B cell (primary cell): ENCODE results near the gene PRKAG2. TPM values are rescaled to one million over a fixed set of nuclear protein-coding genes. Genes with fewer than 3 reads are reported as not detected.

Experiments used
- ATAC-seq: fragments of 200-7000 bp; cut with Tn5 transposase; one replicate; pipeline ENCODE4 v1.10.0; 2021; ENCODE audit warnings: low read depth, mild to moderate bottlenecking, moderate number of reproducible peaks, moderate library complexity
- CTCF ChIA-PET: fragments of 350-600 bp; sonication (Branson Sonifier 250); formaldehyde crosslinking; loops from one replicate; lab custom pipeline; 2021; ENCODE audit warnings: antibody characterized with exemption, inconsistent platforms; lab: Charles Lee
- POLR2A ChIA-PET: fragments of 350-600 bp; sonication (Branson Sonifier 250); formaldehyde crosslinking; loops from one replicate; lab custom pipeline; 2021; ENCODE audit warnings: antibody characterized with exemption; lab: Charles Lee
- DNase-seq: peaks from one replicate; pipeline ENCODE4 v3.0.0; 2013
- H2AFZ ChIP-seq: 2 replicates; pipeline ENCODE4 v1.6.1; 2012; ENCODE audit warnings: mild to moderate bottlenecking, low read depth, low read length; ENCODE audit not compliant: insufficient read depth, poor library complexity, severe bottlenecking
- H3K27ac ChIP-seq, 2 donors: 1 replicate in 1 of 2; 2 replicates in 1 of 2; pipeline ENCODE4 v1.5.1; 2012 to 2013; ENCODE audit warnings: low read length in 2 of 2, mild to moderate bottlenecking in 2 of 2, moderate library complexity in 1 of 2
- H3K27me3 ChIP-seq, 4 experiments: fragments of 200-600 bp in 1 of 4; sonication (generic) in 1 of 4; replicated peaks in 1 of 4; 1 replicate in 2 of 4; 2 replicates in 2 of 4; pipeline versions ENCODE4 v1.6.1 to v1.7.0; 2013 to 2016; ENCODE audit warnings: low read length in 3 of 4, mild to moderate bottlenecking in 2 of 4, mixed read lengths in 1 of 4, moderate library complexity in 1 of 4; ENCODE audit not compliant: insufficient read depth in 4 of 4, control insufficient read depth in 3 of 4; ENCODE audit errors: control extremely low read depth in 1 of 4
- H3K36me3 ChIP-seq, 2 experiments: replicated peaks in 1 of 2; 1 replicate in 1 of 2; 2 replicates in 1 of 2; pipeline versions ENCODE4 v1.6.1 to v1.7.1; 2013; ENCODE audit warnings: low read length in 1 of 2; ENCODE audit not compliant: insufficient read depth in 2 of 2, control insufficient read depth in 1 of 2; ENCODE audit errors: control extremely low read depth in 1 of 2, extremely low read depth in 1 of 2
- H3K4me1 ChIP-seq, 2 donors: fragments of 200-600 bp in 1 of 2; sonication (generic) in 1 of 2; 1 replicate in 1 of 2; 2 replicates in 1 of 2; pipeline versions ENCODE4 v1.5.1 to v1.6.1; 2013 to 2017; ENCODE audit warnings: low read length in 2 of 2; ENCODE audit not compliant: control insufficient read depth in 2 of 2, insufficient read depth in 2 of 2
- H3K4me2 ChIP-seq: replicated peaks from 2 replicates; pipeline ENCODE3; 2012; ENCODE audit warnings: mild to moderate bottlenecking, low read depth, low read length; ENCODE audit not compliant: poor library complexity, severe bottlenecking
- H3K4me3 ChIP-seq, 5 experiments: fragments of 200-600 bp in 1 of 5; sonication (generic) in 1 of 5; 1 replicate in 3 of 5; 2 replicates in 2 of 5; pipeline versions ENCODE4 v1.5.1 to v1.7.0; 2011 to 2016; ENCODE audit warnings: low read length in 4 of 5, mild to moderate bottlenecking in 4 of 5, low read depth in 2 of 5, control low read depth in 1 of 5, moderate library complexity in 1 of 5; ENCODE audit not compliant: insufficient read depth in 1 of 5; ENCODE audit errors: control extremely low read depth in 1 of 5, extremely low read depth in 1 of 5
- H3K79me2 ChIP-seq: fragments of 200-600 bp; sonication (generic); one replicate; pipeline ENCODE4 v1.6.0; 2016; ENCODE audit warnings: low read length; ENCODE audit not compliant: control insufficient read depth, insufficient read depth
- H3K9ac ChIP-seq: fragments of 200-600 bp; sonication (generic); 2 replicates; pipeline ENCODE4 v1.6.1; 2017; ENCODE audit warnings: mild to moderate bottlenecking, low read length, moderate library complexity
- H3K9me3 ChIP-seq, 3 donors: one replicate each; pipeline versions ENCODE4 v1.6.1 to v1.7.1; 2013; ENCODE audit warnings: low read length in 2 of 3; ENCODE audit not compliant: control insufficient read depth in 2 of 3, insufficient read depth in 1 of 3; ENCODE audit errors: control extremely low read depth in 1 of 3
- H4K20me1 ChIP-seq: 2 replicates; pipeline ENCODE4 v1.6.0; 2012; ENCODE audit warnings: mild to moderate bottlenecking, low read length; ENCODE audit not compliant: insufficient read depth, control insufficient read depth, poor library complexity, severe bottlenecking
- H3K27ac Mint-ChIP-seq: one replicate; pipeline ENCODE4 v1.8.0; 2021; ENCODE audit warnings: mixed read lengths
- H3K27me3 Mint-ChIP-seq: one replicate; pipeline ENCODE4 v1.8.0; 2021; ENCODE audit warnings: mixed read lengths
- H3K4me1 Mint-ChIP-seq: one replicate; pipeline ENCODE4 v1.8.0; 2021; ENCODE audit warnings: mixed read lengths
- H3K4me3 Mint-ChIP-seq: one replicate; pipeline ENCODE4 v1.8.0; 2021; ENCODE audit warnings: mixed read lengths
- H3K9me3 Mint-ChIP-seq: one replicate; pipeline ENCODE4 v1.8.0; 2022; ENCODE audit warnings: mixed read lengths; ENCODE audit not compliant: insufficient read depth
- CTCF ChIP-seq: fragments of 200-600 bp; IDR thresholded peaks from one replicate; pipeline ENCODE4 v1.8.0; 2022; ENCODE audit warnings: antibody characterized with exemption, mild to moderate bottlenecking
- EZH2 ChIP-seq: IDR thresholded peaks from 2 replicates; pipeline ENCODE4 v1.6.1; 2012; ENCODE audit warnings: borderline replicate concordance, low read depth, mild to moderate bottlenecking, moderate library complexity, low read length; ENCODE audit not compliant: insufficient read depth, poor library complexity, severe bottlenecking
- WGBS: methylation state at CpG from one replicate; pipeline ENCODE4 v1.1.5; 2013; ENCODE audit warnings: missing lambda C conversion rate; ENCODE audit not compliant: insufficient coverage; 5-methylcytosine and 5-hydroxymethylcytosine counted together
- intact Hi-C: fragments of 100-400 bp; cut with micrococcal nuclease; formaldehyde crosslinking; loops from one replicate; pipeline ENCODE4 v1.10.0; 2022
- polyA plus RNA-seq: library from polyadenylated mRNA; depleted of rRNA; stranded (reverse); fragments of >200 nt; gene quantifications from 2 replicates; pipeline ENCODE4 v1.2.3, GENCODE V29; 2012
- total RNA-seq, 2 donors: library from RNA; stranded (reverse); fragments of 120-200 nt in 1 of 2; gene quantifications; 1 replicate in 1 of 2; 2 replicates in 1 of 2; pipeline versions ENCODE4 v1.2.3 to v1.2.4, GENCODE V29; 2013 to 2022

The PRKAG2 gene
- total and polyA plus RNA-seq, 2 donors (not counting 1 experiment from before 2014, with no cell fraction given): 22.1 to 56.3 TPM

DNA sequence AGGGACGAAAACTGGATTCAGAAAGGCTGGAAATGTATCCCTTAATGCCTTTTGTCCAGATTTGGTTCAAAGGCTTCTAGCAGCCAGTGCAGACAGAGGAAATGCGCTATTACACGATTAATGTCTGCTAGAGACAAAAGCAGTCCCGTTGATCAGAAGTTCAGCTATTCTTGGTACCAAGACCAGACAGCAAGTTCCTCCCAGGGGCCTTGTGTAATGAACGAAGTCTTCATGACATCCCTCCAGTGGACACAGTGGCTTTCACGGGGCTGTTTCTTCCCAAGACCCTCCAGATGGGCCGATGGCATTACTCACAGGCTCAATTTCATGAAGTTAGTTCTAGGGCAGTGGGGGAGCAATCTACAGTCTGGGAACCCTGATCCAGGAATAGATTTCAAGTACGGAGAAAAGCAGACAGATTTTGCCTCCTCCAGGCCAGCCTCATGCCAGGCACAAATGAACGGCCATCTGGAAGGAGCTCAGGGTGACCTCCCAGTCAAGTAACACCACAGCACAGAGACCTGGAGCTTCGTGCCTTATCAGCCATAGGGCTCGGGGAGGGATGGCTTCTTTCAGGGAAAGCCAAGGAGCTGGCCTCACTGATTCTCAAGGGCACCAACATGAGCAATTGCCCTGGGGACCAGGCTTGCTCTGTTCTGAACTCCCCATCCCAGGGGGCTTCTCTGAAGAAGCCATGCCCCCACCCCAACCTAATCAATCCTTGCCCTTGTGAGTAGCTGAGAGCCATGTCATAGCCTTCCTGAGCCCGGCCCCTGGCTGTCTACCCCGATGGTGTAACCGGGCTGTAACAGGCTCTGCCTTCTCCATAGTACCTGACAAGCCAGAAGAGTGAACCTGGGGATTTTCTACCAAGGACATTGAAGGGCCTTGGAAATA lies 101.1 kb downstream of the PRKAG2 start:
- peaks cover 0 to 28% of the 10 kb centered on the region in 2 experiments for H3K36me3 ChIP-seq
- peaks cover 0 to 8% (median 0%) of the 10 kb centered on the region in 3 donors for H3K9me3 ChIP-seq
- POLR2A ChIA-PET: no interaction called here
- H3K27me3 ChIP-seq: no peaks in the 10 kb centered on the region
- no peak overlapping the region for H3K4me2 ChIP-seq
- H3K4me3 ChIP-seq: no peak overlapping the region
- TF ChIP-seq CTCF (no peak), EZH2 (no peak)
- peaks cover 25% of the 10 kb centered on the region for H4K20me1 ChIP-seq
- H3K4me1 ChIP-seq: no peaks in the 10 kb centered on the region
- H3K27ac ChIP-seq: no peak overlapping the region
- Mint-ChIP-seq H3K9me3 (no peaks in the 10 kb centered on the region), H3K27me3 (no peaks in the 10 kb centered on the region), H3K4me1 (no peaks in the 10 kb centered on the region), H3K27ac (no peak overlapping the region), H3K4me3 (no peak overlapping the region)
- intact Hi-C loops: no loop called here
- no peak overlapping the region for H3K9ac ChIP-seq
- no peak overlapping the region for H2AFZ ChIP-seq
- CTCF ChIA-PET: no interaction called here
- ATAC-seq: no peak
- no peak for DNase-seq
- H3K79me2 ChIP-seq: peaks cover 2% of the 10 kb centered on the region
- 91% methylated on average over 13 of the region's 14 CpGs for WGBS

DNA sequence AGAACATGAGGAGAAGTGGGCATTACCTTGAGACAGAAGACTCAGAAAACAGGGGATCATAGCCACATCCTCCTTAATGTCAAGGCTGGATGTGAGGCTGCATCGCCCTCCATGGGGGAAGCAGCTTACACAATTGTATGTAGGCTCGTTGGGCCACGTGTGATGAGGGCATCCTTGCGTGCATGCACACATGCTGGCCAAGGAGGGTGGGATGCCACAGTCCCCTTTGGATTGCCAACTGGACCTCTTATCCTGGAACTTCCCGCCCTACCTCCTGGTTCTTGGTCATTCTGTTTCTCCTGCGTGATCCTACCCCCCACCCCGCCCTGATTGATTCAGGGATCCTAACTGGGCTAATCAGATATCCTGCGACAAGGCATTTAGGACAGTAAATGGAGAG lies 102.0 kb downstream of the PRKAG2 start:
- CTCF ChIA-PET: no interaction called here
- intact Hi-C loops: no loop called here

More for the DNA sequence above, 102.0 kb downstream of the PRKAG2 start:
- Mint-ChIP-seq H3K4me3 (no peak overlapping the region), H3K27ac (no peak overlapping the region), H3K9me3 (no peaks in the 10 kb centered on the region), H3K4me1 (peaks cover 4% of the 10 kb centered on the region), H3K27me3 (no peaks in the 10 kb centered on the region)
- POLR2A ChIA-PET: no interaction called here
- peaks cover 0 to 25% of the 10 kb centered on the region in 2 experiments for H3K36me3 ChIP-seq
- ATAC-seq (no peak), DNase-seq (no peak)
- peaks cover 0 to 8% (median 0%) of the 10 kb centered on the region in 3 donors for H3K9me3 ChIP-seq
- H3K9ac ChIP-seq: no peak overlapping the region
- no peaks in the 10 kb centered on the region for H3K4me1 ChIP-seq
- no peaks in the 10 kb centered on the region for H3K27me3 ChIP-seq
- H2AFZ ChIP-seq: no peak overlapping the region
- WGBS: 94% methylated on average over 8 of the region's 8 CpGs
- H3K4me2 ChIP-seq: no peak overlapping the region
- no peaks in the 10 kb centered on the region for H3K79me2 ChIP-seq
- TF ChIP-seq EZH2 (no peak), CTCF (no peak)
- H3K27ac ChIP-seq: no peak overlapping the region
- H4K20me1 ChIP-seq: peaks cover 19% of the 10 kb centered on the region
- H3K4me3 ChIP-seq: no peak overlapping the region
